HG02943 (cell line): ENCODE results near the gene BCL6.

ENCODE experiments used
- ATAC-seq: cut with Tn5 transposase; IDR thresholded peaks from one replicate; pipeline ENCODE4 v1.9.1; 2021; ENCODE audit warnings: mild to moderate bottlenecking, low read depth, moderate library complexity; ENCODE audit not compliant: unreplicated experiment

Gene BCL6

GRCh38 chr3:187763850-187764648 is 18.8 kb upstream of the BCL6 start:
- ATAC-seq = no peak

GRCh38 chr3:187762792-187763191 is 17.5 kb upstream of the BCL6 start:
- ATAC-seq = no peak

- no peak for ATAC-seq
Measured at GRCh38 chr3:187759601-187760000, 14.3 kb upstream of the BCL6 start.

GRCh38 chr3:187758318-187758955 is 13.2 kb upstream of the BCL6 start:
- ATAC-seq = no peak

- ATAC-seq = no peak
Measured at GRCh38 chr3:187753516-187753915, 8.2 kb upstream of the BCL6 start.

- ATAC-seq = no peak
Measured at GRCh38 chr3:187750513-187751123, 5.3 kb upstream of the BCL6 start.

GRCh38 chr3:187750006-187750512 is 4.8 kb upstream of the BCL6 start:
- ATAC-seq = no peak

- ATAC-seq = no peak
Measured at GRCh38 chr3:187748050-187748481, 2.8 kb upstream of the BCL6 start.

- ATAC-seq = no peak
Measured at GRCh38 chr3:187747506-187747905, 2.2 kb upstream of the BCL6 start.

- no peak for ATAC-seq
Measured at GRCh38 chr3:187746442-187747281, 1.4 kb upstream of the BCL6 start.

- no peak for ATAC-seq
Measured at GRCh38 chr3:187746059-187746441, 782 bp upstream of the BCL6 start.

- ATAC-seq = no peak
Measured at GRCh38 chr3:187744169-187745151, 808 bp downstream of the BCL6 start.

- no peak for ATAC-seq
Measured at GRCh38 chr3:187743195-187744141, 1.8 kb downstream of the BCL6 start.

GRCh38 chr3:187742351-187743171 is 2.7 kb downstream of the BCL6 start:
- ATAC-seq = no peak

- ATAC-seq = no peak
Measured at GRCh38 chr3:187741403-187742350, 3.6 kb downstream of the BCL6 start.
